Gastrocnemius medialis (tissue), 4 donors: ENCODE results near the gene TP53INP2. TPM values are rescaled to one million over a fixed set of nuclear protein-coding genes. Genes with fewer than 3 reads are reported as not detected.

Source experiments
- ATAC-seq, 2 donors: fragments of 150-250 bp; one replicate each; pipeline ENCODE4 v1.9.1; 2016
- DNase-seq, 2 donors: peaks; one replicate each; pipeline ENCODE4 v3.0.0-alpha.2; 2019
- H3K27ac ChIP-seq, 4 donors: fragments of 200-600 bp; sonication (generic); 1 replicate in 1 of 4; 2 replicates in 3 of 4; pipeline ENCODE4 v1.5.1; 2016 to 2018; ENCODE audit warnings: mild to moderate bottlenecking in 2 of 4, moderate library complexity in 1 of 4
- H3K27me3 ChIP-seq, 3 donors: fragments of 200-600 bp; sonication (generic) in 2 of 3; 1 replicate in 1 of 3; 2 replicates in 2 of 3; pipeline versions ENCODE4 v1.5.1 to v1.6.0; 2016 to 2019; ENCODE audit warnings: mild to moderate bottlenecking in 1 of 3, moderate library complexity in 1 of 3
- H3K36me3 ChIP-seq, 2 donors: fragments of 200-600 bp; sonication (generic) in 1 of 2; one replicate each; pipeline ENCODE4 v1.5.1; 2017 to 2018
- H3K4me1 ChIP-seq, 2 donors: fragments of 200-600 bp; sonication (generic) in 1 of 2; one replicate each; pipeline ENCODE4 v1.5.1; 2016 to 2017; ENCODE audit warnings: mild to moderate bottlenecking in 2 of 2
- H3K4me3 ChIP-seq, 4 donors: fragments of 200-600 bp; sonication (generic) in 3 of 4; 1 replicate in 1 of 4; 2 replicates in 3 of 4; pipeline ENCODE4 v1.5.1; 2016 to 2019; ENCODE audit warnings: mild to moderate bottlenecking in 2 of 4
- H3K9me3 ChIP-seq, 3 donors: fragments of 200-600 bp; sonication (generic) in 2 of 3; 1 replicate in 1 of 3; 2 replicates in 2 of 3; pipeline ENCODE4 v1.5.1; 2016 to 2019
- CTCF ChIP-seq, 5 experiments: fragments of 450-650 bp in 3 of 5; fragments of 200-600 bp in 2 of 5; sonication (generic) in 2 of 5; IDR thresholded peaks in 4 of 5; conservative IDR thresholded peaks in 1 of 5; 1 replicate in 4 of 5; 2 replicates in 1 of 5; pipeline ENCODE4 v1.5.1; 2016 to 2019; ENCODE audit warnings: antibody characterized with exemption in 5 of 5, mild to moderate bottlenecking in 3 of 5, moderate library complexity in 3 of 5
- POLR2A ChIP-seq, 2 donors: fragments of 450-650 bp; IDR thresholded peaks; one replicate each; pipeline ENCODE4 v1.6.1; 2017; ENCODE audit warnings: antibody characterized with exemption in 2 of 2, mild to moderate bottlenecking in 2 of 2, moderate library complexity in 2 of 2
- in situ Hi-C, 4 donors: fragments of 200-750 bp; cut with MboI; loops; one replicate each; pipeline versions ENCODE4 v1.15.0 to v1.8.0; 2017; ENCODE audit warnings: low sequenced_read_pairs in 4 of 4
- intact Hi-C: fragments of 100-400 bp; cut with DNase I; formaldehyde crosslinking; loops from one replicate; pipeline ENCODE4 v1.15.1; 2023; ENCODE audit warnings: low total_unique reads
- total RNA-seq, 4 donors: library from RNA; depleted of rRNA; stranded (reverse); fragments of >200 nt; gene quantifications; one replicate each; pipeline versions ENCODE4 v1.1.0 to v1.2.3, GENCODE V29; 2016

TP53INP2 gene
- total RNA-seq, 4 donors from 2014 or later, result 2.9 to 26.7 (median 11.1) TPM

GRCh38 chr20:34743039-34743438 lies 38.9 kb downstream of the TP53INP2 start:
- DNase-seq, result no peak
- TF ChIP-seq CTCF (IDR thresholded peaks at IDR 0.05 in 4 of 5, conservative IDR thresholded peaks at IDR 0.05 in 1 of 5) (no peak), POLR2A (IDR thresholded peaks at IDR 0.05) (no peak)
- Histone ChIP-seq H3K27ac (no peak overlapping the region), H3K9me3 (no peaks in the 10 kb centered on the region), H3K4me3 (no peak overlapping the region), H3K4me1 (no peaks in the 10 kb centered on the region), H3K27me3 (no peaks in the 10 kb centered on the region), H3K36me3 (peaks cover 0 to 73% of the 10 kb centered on the region in 2 donors)
- no peak for ATAC-seq
- intact Hi-C loops, result no loop called here
- in situ Hi-C loops, result no loop called here

GRCh38 chr20:34744340-34744739 lies 40.2 kb downstream of the TP53INP2 start:
- Histone ChIP-seq H3K27ac (no peak overlapping the region), H3K4me1 (no peaks in the 10 kb centered on the region), H3K27me3 (no peaks in the 10 kb centered on the region), H3K9me3 (no peaks in the 10 kb centered on the region), H3K36me3 (peaks cover 0 to 85% of the 10 kb centered on the region in 2 donors), H3K4me3 (no peak overlapping the region)
- TF ChIP-seq CTCF (IDR thresholded peaks at IDR 0.05 in 4 of 5, conservative IDR thresholded peaks at IDR 0.05 in 1 of 5) (no peak), POLR2A (IDR thresholded peaks at IDR 0.05) (no peak)
- intact Hi-C loops (no loop called here), in situ Hi-C loops (no loop called here)
- ATAC-seq (no peak), DNase-seq (no peak)

DNA sequence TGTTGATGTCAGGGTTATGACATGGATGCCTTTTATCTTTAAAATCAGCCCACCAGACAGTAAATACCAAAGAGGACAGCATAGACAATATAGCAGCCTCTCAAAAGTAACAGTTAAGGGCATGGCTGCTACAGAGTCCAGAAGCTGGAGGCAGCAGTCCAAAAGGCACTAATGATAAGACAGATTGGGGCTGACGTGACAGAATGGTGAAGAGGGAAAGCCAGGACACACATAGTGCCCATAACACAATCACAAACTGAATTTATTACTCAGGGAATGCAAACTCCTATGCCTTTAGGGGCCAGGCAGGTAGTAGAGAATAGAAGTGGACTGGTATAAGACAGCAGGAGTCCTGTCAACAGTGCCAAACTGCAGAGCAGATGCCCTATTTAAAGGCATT lies 40.7 kb downstream of the TP53INP2 start:
- DNase-seq (no peak), ATAC-seq (no peak)
- Histone ChIP-seq H3K27ac (no peak overlapping the region), H3K36me3 (peaks cover 0 to 85% of the 10 kb centered on the region in 2 donors), H3K27me3 (no peaks in the 10 kb centered on the region), H3K4me1 (no peaks in the 10 kb centered on the region), H3K9me3 (no peaks in the 10 kb centered on the region), H3K4me3 (no peak overlapping the region)
- intact Hi-C loops (no loop called here), in situ Hi-C loops (no loop called here)
- TF ChIP-seq CTCF (IDR thresholded peaks at IDR 0.05 in 4 of 5, conservative IDR thresholded peaks at IDR 0.05 in 1 of 5), result no peak
- TF ChIP-seq POLR2A (IDR thresholded peaks at IDR 0.05), result no peak

- H3K27ac ChIP-seq, result no peak overlapping the region
- no peak overlapping the region for H3K4me3 ChIP-seq
- H3K27me3 ChIP-seq, result no peaks in the 10 kb centered on the region
- peaks cover 0 to 82% of the 10 kb centered on the region in 2 donors for H3K36me3 ChIP-seq
- H3K4me1 ChIP-seq, result no peaks in the 10 kb centered on the region
- no peaks in the 10 kb centered on the region for H3K9me3 ChIP-seq
- in situ Hi-C loops (no loop called here), intact Hi-C loops (no loop called here)
- no peak for DNase-seq
- ATAC-seq, result no peak
- no peak for TF ChIP-seq CTCF (IDR thresholded peaks at IDR 0.05 in 4 of 5, conservative IDR thresholded peaks at IDR 0.05 in 1 of 5)
- no peak for TF ChIP-seq POLR2A (IDR thresholded peaks at IDR 0.05)
These were observed 42.5 kb downstream of the TP53INP2 start for GRCh38 chr20:34746674-34747073.

DNA sequence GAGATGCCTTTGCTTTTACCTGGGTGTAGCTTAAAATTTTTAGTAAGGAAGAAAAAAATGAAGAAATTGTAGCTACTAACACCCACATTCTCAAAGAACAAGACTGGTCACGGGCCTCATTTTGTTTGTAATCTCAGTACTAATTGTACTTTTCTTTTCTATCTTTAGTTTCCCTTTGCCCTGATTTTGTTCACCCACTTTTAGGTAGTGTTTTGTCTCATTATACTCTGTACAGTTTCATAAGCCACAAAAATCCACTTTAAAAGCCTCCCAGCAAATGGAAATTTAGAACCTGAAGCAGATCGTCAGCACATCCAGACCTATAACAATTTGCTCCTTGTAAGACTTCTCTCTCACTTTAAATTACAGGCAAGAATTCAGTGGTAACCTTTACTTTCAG lies 43.3 kb downstream of the TP53INP2 start:
- TF ChIP-seq POLR2A (IDR thresholded peaks at IDR 0.05) (no peak), CTCF (IDR thresholded peaks at IDR 0.05 in 4 of 5, conservative IDR thresholded peaks at IDR 0.05 in 1 of 5) (no peak)
- no peak for ATAC-seq
- Histone ChIP-seq H3K36me3 (peaks cover 0 to 80% of the 10 kb centered on the region in 2 donors), H3K27me3 (no peaks in the 10 kb centered on the region), H3K27ac (no peak overlapping the region), H3K9me3 (no peaks in the 10 kb centered on the region), H3K4me1 (no peaks in the 10 kb centered on the region), H3K4me3 (no peak overlapping the region)
- in situ Hi-C loops, result no loop called here
- intact Hi-C loops, result no loop called here
- DNase-seq, result no peak
